ENCODE results near the gene FOXB2.

Gene FOXB2

GRCh38 chr9:77003366-77003765, 16.1 kb upstream of the FOXB2 start:
- no CpG with 5 or more reads among the region's 3 CpGs for WGBS (ENCODE audit: extremely low coverage, insufficient coverage, insufficient read length)
- H2BK120ac ChIP-seq (ENCODE audit: insufficient read depth, low read length, poor library complexity): no peak overlapping the region
- H2BK12ac ChIP-seq (ENCODE audit: low read length): no peak overlapping the region

GRCh38 chr9:77005216-77005615, 14.2 kb upstream of the FOXB2 start:
- no peak overlapping the region for H2BK12ac ChIP-seq (ENCODE audit: low read length)
- no peak overlapping the region for H3K9ac ChIP-seq (ENCODE audit: low read length)
- DNase-seq: no peak
- H3K36me3 ChIP-seq (ENCODE audit: control insufficient read depth in 1 of 2, insufficient read depth in 2 of 2, low read length in 2 of 2): no peaks in the 10 kb centered on the region
- H4K8ac ChIP-seq (ENCODE audit: low read depth, low read length): no peak overlapping the region
- H3K9me3 ChIP-seq (ENCODE audit: insufficient read depth, low read depth, low read length): no peaks in the 10 kb centered on the region
- no peak overlapping the region for H3K4me3 ChIP-seq (ENCODE audit: low read depth, low read length)
- H3K79me2 ChIP-seq (ENCODE audit: control insufficient read depth, insufficient read depth, low read length, poor library complexity): no peaks in the 10 kb centered on the region
- no peak overlapping the region for H3K4me2 ChIP-seq (ENCODE audit: low read length)
- no peak overlapping the region for H2BK5ac ChIP-seq (ENCODE audit: low read depth, low read length, poor library complexity)
- no peak overlapping the region for H3K27ac ChIP-seq (ENCODE audit: low read depth, low read length)
- no peak overlapping the region for H3K18ac ChIP-seq (ENCODE audit: low read length)
- no peak overlapping the region for H2BK120ac ChIP-seq (ENCODE audit: insufficient read depth, low read length, poor library complexity)
- no peak overlapping the region for H3K23ac ChIP-seq (ENCODE audit: low read length)
- H3K4ac ChIP-seq (ENCODE audit: low read depth, low read length): no peak overlapping the region
- no peak overlapping the region for H3K14ac ChIP-seq (ENCODE audit: low read length)
- no peaks in the 10 kb centered on the region for H3K79me1 ChIP-seq (ENCODE audit: low read length)
- H4K91ac ChIP-seq (ENCODE audit: low read depth, low read length): no peak overlapping the region
- no peaks in the 10 kb centered on the region for H3K4me1 ChIP-seq (ENCODE audit: control insufficient read depth in 1 of 2, insufficient read depth in 2 of 2, low read length in 2 of 2)
- no peak overlapping the region for H2AK5ac ChIP-seq (ENCODE audit: low read length)
- no CpG with 5 or more reads among the region's 4 CpGs for WGBS (ENCODE audit: extremely low coverage, insufficient coverage, insufficient read length)
- H4K12ac ChIP-seq (ENCODE audit: low read depth, low read length): no peak overlapping the region
- peaks cover 2% of the 10 kb centered on the region for H3K27me3 ChIP-seq (ENCODE audit: insufficient read depth, low read length)
- H2AFZ ChIP-seq (ENCODE audit: insufficient read depth, low read length, poor library complexity): no peak overlapping the region

More at GRCh38 chr9:77003366-77003765, 16.1 kb upstream of the FOXB2 start:
- H2AFZ ChIP-seq (ENCODE audit: insufficient read depth, low read length, poor library complexity): no peak overlapping the region
- H3K4me1 ChIP-seq (ENCODE audit: control insufficient read depth in 1 of 2, insufficient read depth in 2 of 2, low read length in 2 of 2): no peaks in the 10 kb centered on the region
- no peaks in the 10 kb centered on the region for H3K79me1 ChIP-seq (ENCODE audit: low read length)
- no peak for DNase-seq
- H2BK5ac ChIP-seq (ENCODE audit: low read depth, low read length, poor library complexity): no peak overlapping the region
- H3K18ac ChIP-seq (ENCODE audit: low read length): no peak overlapping the region
- H3K9ac ChIP-seq (ENCODE audit: low read length): no peak overlapping the region
- no peak overlapping the region for H4K12ac ChIP-seq (ENCODE audit: low read depth, low read length)
- H3K4me2 ChIP-seq (ENCODE audit: low read length): no peak overlapping the region
- no peak overlapping the region for H3K14ac ChIP-seq (ENCODE audit: low read length)
- H4K8ac ChIP-seq (ENCODE audit: low read depth, low read length): no peak overlapping the region
- H3K36me3 ChIP-seq (ENCODE audit: control insufficient read depth in 1 of 2, insufficient read depth in 2 of 2, low read length in 2 of 2): no peaks in the 10 kb centered on the region
- no peaks in the 10 kb centered on the region for H3K9me3 ChIP-seq (ENCODE audit: insufficient read depth, low read depth, low read length)
- no peak overlapping the region for H3K23ac ChIP-seq (ENCODE audit: low read length)
- H3K4me3 ChIP-seq (ENCODE audit: low read depth, low read length): no peak overlapping the region
- no peak overlapping the region for H4K91ac ChIP-seq (ENCODE audit: low read depth, low read length)
- no peaks in the 10 kb centered on the region for H3K27me3 ChIP-seq (ENCODE audit: insufficient read depth, low read length)
- H3K27ac ChIP-seq (ENCODE audit: low read depth, low read length): no peak overlapping the region
- no peaks in the 10 kb centered on the region for H3K79me2 ChIP-seq (ENCODE audit: control insufficient read depth, insufficient read depth, low read length, poor library complexity)
- H3K4ac ChIP-seq (ENCODE audit: low read depth, low read length): no peak overlapping the region
- no peak overlapping the region for H2AK5ac ChIP-seq (ENCODE audit: low read length)

GRCh38 chr9:77010527-77010926, 8.9 kb upstream of the FOXB2 start:
- Histone ChIP-seq H3K4me2 (ENCODE audit: low read length) (no peak overlapping the region), H3K23ac (ENCODE audit: low read length) (no peak overlapping the region), H2BK120ac (ENCODE audit: insufficient read depth, low read length, poor library complexity) (no peak overlapping the region), H3K79me1 (ENCODE audit: low read length) (no peaks in the 10 kb centered on the region), H2BK12ac (ENCODE audit: low read length) (no peak overlapping the region), H2AFZ (ENCODE audit: insufficient read depth, low read length, poor library complexity) (no peak overlapping the region), H2BK5ac (ENCODE audit: low read depth, low read length, poor library complexity) (no peak overlapping the region), H4K91ac (ENCODE audit: low read depth, low read length) (no peak overlapping the region), H4K8ac (ENCODE audit: low read depth, low read length) (no peak overlapping the region), H3K14ac (ENCODE audit: low read length) (no peak overlapping the region), H3K4me3 (ENCODE audit: low read depth, low read length) (no peak overlapping the region), H3K18ac (ENCODE audit: low read length) (no peak overlapping the region), H3K79me2 (ENCODE audit: control insufficient read depth, insufficient read depth, low read length, poor library complexity) (no peaks in the 10 kb centered on the region), H3K36me3 (ENCODE audit: control insufficient read depth in 1 of 2, insufficient read depth in 2 of 2, low read length in 2 of 2) (no peaks in the 10 kb centered on the region), H3K9ac (ENCODE audit: low read length) (no peak overlapping the region), H3K27me3 (ENCODE audit: insufficient read depth, low read length) (peaks cover 28% of the 10 kb centered on the region), H4K12ac (ENCODE audit: low read depth, low read length) (no peak overlapping the region), H3K4me1 (ENCODE audit: control insufficient read depth in 1 of 2, insufficient read depth in 2 of 2, low read length in 2 of 2) (peaks cover 3% of the 10 kb centered on the region in 2 experiments), H2AK5ac (ENCODE audit: low read length) (no peak overlapping the region), H3K9me3 (ENCODE audit: insufficient read depth, low read depth, low read length) (peaks cover 5% of the 10 kb centered on the region), H3K4ac (ENCODE audit: low read depth, low read length) (no peak overlapping the region), H3K27ac (ENCODE audit: low read depth, low read length) (no peak overlapping the region)
- no peak for DNase-seq
- no CpG with 5 or more reads among the region's 5 CpGs for WGBS (ENCODE audit: extremely low coverage, insufficient coverage, insufficient read length)

- Histone ChIP-seq H3K9ac (ENCODE audit: low read length) (no peak overlapping the region), H4K12ac (ENCODE audit: low read depth, low read length) (no peak overlapping the region), H2BK5ac (ENCODE audit: low read depth, low read length, poor library complexity) (no peak overlapping the region), H3K36me3 (ENCODE audit: control insufficient read depth in 1 of 2, insufficient read depth in 2 of 2, low read length in 2 of 2) (no peaks in the 10 kb centered on the region), H3K9me3 (ENCODE audit: insufficient read depth, low read depth, low read length) (peaks cover 5% of the 10 kb centered on the region), H3K4me3 (ENCODE audit: low read depth, low read length) (no peak overlapping the region), H3K79me1 (ENCODE audit: low read length) (no peaks in the 10 kb centered on the region), H2AK5ac (ENCODE audit: low read length) (no peak overlapping the region), H3K4me2 (ENCODE audit: low read length) (peak overlapping the region; percentile 62), H3K27me3 (ENCODE audit: insufficient read depth, low read length) (peaks cover 45% of the 10 kb centered on the region), H2BK12ac (ENCODE audit: low read length) (no peak overlapping the region), H3K23ac (ENCODE audit: low read length) (no peak overlapping the region), H3K4me1 (ENCODE audit: control insufficient read depth in 1 of 2, insufficient read depth in 2 of 2, low read length in 2 of 2) (peaks cover 8 to 10% of the 10 kb centered on the region in 2 experiments), H3K4ac (ENCODE audit: low read depth, low read length) (no peak overlapping the region), H4K8ac (ENCODE audit: low read depth, low read length) (no peak overlapping the region), H3K14ac (ENCODE audit: low read length) (no peak overlapping the region), H2AFZ (ENCODE audit: insufficient read depth, low read length, poor library complexity) (no peak overlapping the region), H2BK120ac (ENCODE audit: insufficient read depth, low read length, poor library complexity) (no peak overlapping the region), H3K18ac (ENCODE audit: low read length) (no peak overlapping the region), H4K91ac (ENCODE audit: low read depth, low read length) (no peak overlapping the region), H3K79me2 (ENCODE audit: control insufficient read depth, insufficient read depth, low read length, poor library complexity) (no peaks in the 10 kb centered on the region), H3K27ac (ENCODE audit: low read depth, low read length) (no peak overlapping the region)
- no CpG with 5 or more reads among the region's 42 CpGs for WGBS (ENCODE audit: extremely low coverage, insufficient coverage, insufficient read length)
- DNase-seq: peak; percentile 53 to 75
Measured at GRCh38 chr9:77011973-77012821, 7.3 kb upstream of the FOXB2 start.

Measured in trophoblast cell (in vitro differentiated cells and primary cell).